HG03045 (cell line): Measurements from ENCODE around the gene TADA1.
"Not testable (repeated sequence)": the region's sequence is repeated elsewhere in the genome, so short reads cannot be mapped to it uniquely, and the experiment has no call there.

Experiments
- ATAC-seq: cut with Tn5 transposase; IDR thresholded peaks from one replicate; pipeline ENCODE4 v1.9.1; 2021; ENCODE audit warnings: mild to moderate bottlenecking, moderate library complexity; ENCODE audit not compliant: unreplicated experiment

The TADA1 gene

GRCh38 chr1:166848193-166848592, 27.9 kb downstream of the TADA1 start:
- ATAC-seq, result no peak

- ATAC-seq, result no peak
Measured at GRCh38 chr1:166844791-166845190, 31.3 kb downstream of the TADA1 start.

GRCh38 chr1:166843769-166844596, 32.1 kb downstream of the TADA1 start:
- ATAC-seq, result no peak

GRCh38 chr1:166843322-166843721, 32.7 kb downstream of the TADA1 start:
- no peak for ATAC-seq

GRCh38 chr1:166840309-166841274, 35.5 kb downstream of the TADA1 start:
- ATAC-seq, result no peak

- peak; percentile 37 for ATAC-seq
Measured at GRCh38 chr1:166839600-166840308, 36.3 kb downstream of the TADA1 start.

- ATAC-seq, result peak; percentile 98
Measured at GRCh38 chr1:166838766-166839599, 37.1 kb downstream of the TADA1 start, which contains the start of gene POGK. Gene POGK (plus strand): TSS chr1:166839475. CDS start chr1:166840957, 1,482 bp downstream.

- ATAC-seq, result no peak
Measured at GRCh38 chr1:166836733-166837132, 39.3 kb downstream of the TADA1 start.

GRCh38 chr1:166829762-166830161, 46.3 kb downstream of the TADA1 start:
- not testable (repeated sequence) for ATAC-seq

- ATAC-seq, result no peak
Measured at GRCh38 chr1:166827426-166827825, 48.6 kb downstream of the TADA1 start.

GRCh38 chr1:166822385-166822784, 53.7 kb downstream of the TADA1 start:
- no peak for ATAC-seq

GRCh38 chr1:166819974-166820373, 56.1 kb downstream of the TADA1 start:
- ATAC-seq, result no peak

- ATAC-seq, result no peak
Measured at GRCh38 chr1:166814611-166815010, 61.5 kb downstream of the TADA1 start.

GRCh38 chr1:166813508-166814223, 62.4 kb downstream of the TADA1 start:
- ATAC-seq, result no peak

- ATAC-seq, result no peak
Measured at GRCh38 chr1:166811691-166812090, 64.4 kb downstream of the TADA1 start.

GRCh38 chr1:166808952-166809351, 67.1 kb downstream of the TADA1 start:
- no peak for ATAC-seq
